GM23248 (cell line): ENCODE data around the gene RNASET2. TPM values are rescaled to one million over a fixed set of nuclear protein-coding genes. Genes with fewer than 3 reads are reported as not detected.

Experiments
- DNase-seq: peaks from one replicate; pipeline ENCODE4 v3.0.0-alpha.2; 2015
- H2AFZ ChIP-seq: fragments of 200-600 bp; sonication (generic); 2 replicates; pipeline ENCODE4 v1.6.1; 2016; ENCODE audit warnings: antibody characterized with exemption
- H3F3A ChIP-seq: fragments of 200-600 bp; sonication (generic); 2 replicates; pipeline ENCODE4 v1.6.1; 2016; ENCODE audit warnings: mild to moderate bottlenecking, antibody characterized with exemption, mixed run types; ENCODE audit not compliant: insufficient read depth
- H3K27ac ChIP-seq: fragments of 200-600 bp; sonication (generic); 2 replicates; pipeline ENCODE4 v1.5.1; 2016; ENCODE audit warnings: mild to moderate bottlenecking
- H3K27me3 ChIP-seq: fragments of 200-600 bp; sonication (generic); replicated peaks from 2 replicates; pipeline ENCODE4 v1.6.1; 2016; ENCODE audit warnings: mild to moderate bottlenecking; ENCODE audit not compliant: insufficient read depth
- H3K36me3 ChIP-seq: fragments of 200-600 bp; sonication (generic); 2 replicates; pipeline ENCODE4 v1.6.1; 2016; ENCODE audit warnings: low read depth, mild to moderate bottlenecking
- H3K4me1 ChIP-seq: fragments of 200-600 bp; sonication (generic); 2 replicates; pipeline ENCODE4 v1.6.1; 2016; ENCODE audit warnings: mild to moderate bottlenecking; ENCODE audit not compliant: insufficient read depth
- H3K4me2 ChIP-seq: fragments of 200-600 bp; sonication (generic); one replicate; pipeline ENCODE4 v1.6.1; 2016; ENCODE audit warnings: mild to moderate bottlenecking; ENCODE audit not compliant: unreplicated experiment
- H3K4me3 ChIP-seq: fragments of 200-600 bp; sonication (generic); 2 replicates; pipeline ENCODE4 v1.5.1; 2016; ENCODE audit warnings: mild to moderate bottlenecking
- H3K79me2 ChIP-seq: fragments of 200-600 bp; sonication (generic); 2 replicates; pipeline ENCODE4 v1.6.1; 2016; ENCODE audit warnings: mild to moderate bottlenecking; ENCODE audit not compliant: insufficient read depth
- H3K9ac ChIP-seq: fragments of 200-600 bp; sonication (generic); 2 replicates; pipeline ENCODE4 v1.6.1; 2016; ENCODE audit warnings: mild to moderate bottlenecking
- H3K9me2 ChIP-seq: fragments of 200-600 bp; sonication (generic); 2 replicates; pipeline ENCODE4 v1.6.1; 2016; ENCODE audit warnings: mixed run types, mild to moderate bottlenecking, moderate library complexity; ENCODE audit not compliant: insufficient read depth
- H3K9me3 ChIP-seq: fragments of 200-600 bp; sonication (generic); one replicate; pipeline ENCODE4 v1.6.1; 2017; ENCODE audit warnings: low read depth
- H4K20me1 ChIP-seq: fragments of 200-600 bp; sonication (generic); 2 replicates; pipeline ENCODE4 v1.6.0; 2016; ENCODE audit not compliant: insufficient read depth
- EZH2 ChIP-seq: fragments of 200-600 bp; sonication (generic); IDR thresholded peaks from 2 replicates; pipeline ENCODE4 v1.6.1; 2018; ENCODE audit warnings: antibody characterized with exemption, mild to moderate bottlenecking; ENCODE audit not compliant: insufficient read depth, poor library complexity, severe bottlenecking
- EZH2phosphoT487 ChIP-seq: fragments of 200-600 bp; sonication (generic); IDR thresholded peaks from 2 replicates; pipeline ENCODE4 v1.6.1; 2018; ENCODE audit warnings: antibody characterized with exemption, moderate library complexity, mild to moderate bottlenecking, low read depth; ENCODE audit not compliant: insufficient read depth
- WGBS, 2 experiments: methylation state at CpG; one replicate each; pipeline ENCODE4 v1.1.6; 2015 to 2017; ENCODE audit warnings: low lambda C conversion rate in 2 of 2, low coverage in 1 of 2; ENCODE audit errors: missing lambda C conversion rate in 2 of 2; 5-methylcytosine and 5-hydroxymethylcytosine counted together
- in situ Hi-C: fragments of 300-500 bp; cut with MboI; formaldehyde crosslinking; loops from 2 replicates; pipeline ENCODE4 v1.15.0; 2020
- polyA plus RNA-seq: library from polyadenylated mRNA; unstranded; fragments of >200 nt; fragmentation: Nextera tagmentation; extraction: Ambion mirVana; gene quantifications from 2 replicates; pipeline ENCODE4 v1.2.1, GENCODE V29; 2016
- total RNA-seq: library from RNA; depleted of rRNA; stranded (reverse); fragments of >200 nt; shearing (Covaris generic); gene quantifications from 2 replicates; pipeline ENCODE4 v1.2.3, GENCODE V29; 2014

The RNASET2 gene
- total and polyA plus RNA-seq, 2 experiments from 2014 or later = 26.8 to 34.4 TPM

- H3K79me2 ChIP-seq = no peaks in the 10 kb centered on the region
- no peak overlapping the region for H3K4me2 ChIP-seq
- in situ Hi-C loops = no loop called here
- no peak overlapping the region for H3K27ac ChIP-seq
- H3K4me1 ChIP-seq = no peaks in the 10 kb centered on the region
- no peak overlapping the region for H3K9ac ChIP-seq
- H4K20me1 ChIP-seq = no peaks in the 10 kb centered on the region; the same call in 1 of the 2 replicates
- no peaks in the 10 kb centered on the region for H3K9me2 ChIP-seq
- H3K4me3 ChIP-seq = no peak overlapping the region
- no peaks in the 10 kb centered on the region for H3K9me3 ChIP-seq
- WGBS, 2 experiments = 80% methylated on average over 10 of the region's 10 CpGs
- H3F3A ChIP-seq = no peaks in the 10 kb centered on the region
- H3K27me3 ChIP-seq = no peaks in the 10 kb centered on the region
- no peaks in the 10 kb centered on the region for H3K36me3 ChIP-seq
- no peak for TF ChIP-seq EZH2
- no peak for TF ChIP-seq EZH2phosphoT487
- DNase-seq = no peak
- no peak overlapping the region for H2AFZ ChIP-seq
These were observed 23.7 kb downstream of the RNASET2 start for GRCh38 chr6:166932616-166933015.

- Histone ChIP-seq H3K9me2 (no peaks in the 10 kb centered on the region), H3K27ac (no peak overlapping the region), H3K79me2 (no peaks in the 10 kb centered on the region), H4K20me1 (no peaks in the 10 kb centered on the region; the same call in 1 of the 2 replicates), H3K4me2 (no peak overlapping the region), H3F3A (no peaks in the 10 kb centered on the region), H3K27me3 (no peaks in the 10 kb centered on the region), H3K4me1 (no peaks in the 10 kb centered on the region), H3K4me3 (no peak overlapping the region), H3K36me3 (no peaks in the 10 kb centered on the region), H2AFZ (no peak overlapping the region), H3K9ac (no peak overlapping the region), H3K9me3 (no peaks in the 10 kb centered on the region)
- DNase-seq = no peak
- in situ Hi-C loops = no loop called here
- WGBS, 2 experiments = 67 to 73% methylated on average over 2 to 6 of the region's 6 CpGs
- TF ChIP-seq EZH2 (no peak), EZH2phosphoT487 (no peak)
These were observed 24.2 kb downstream of the RNASET2 start for GRCh38 chr6:166932116-166932515.

GRCh38 chr6:166931426-166931970 lies 24.9 kb downstream of the RNASET2 start:
- Histone ChIP-seq H3K4me3 (no peak overlapping the region), H3K27me3 (no peaks in the 10 kb centered on the region), H3K27ac (no peak overlapping the region), H3K9ac (no peak overlapping the region), H3F3A (no peaks in the 10 kb centered on the region), H3K36me3 (no peaks in the 10 kb centered on the region), H3K4me2 (no peak overlapping the region), H2AFZ (no peak overlapping the region), H3K4me1 (no peaks in the 10 kb centered on the region), H4K20me1 (no peaks in the 10 kb centered on the region; the same call in 1 of the 2 replicates), H3K79me2 (no peaks in the 10 kb centered on the region), H3K9me3 (no peaks in the 10 kb centered on the region), H3K9me2 (no peaks in the 10 kb centered on the region)
- in situ Hi-C loops = no loop called here
- TF ChIP-seq EZH2phosphoT487 = no peak
- TF ChIP-seq EZH2 = no peak
- DNase-seq = no peak
- 80 to 88% methylated on average over 14 of the region's 14 CpGs for WGBS, 2 experiments

GRCh38 chr6:166930354-166930891 lies 25.9 kb downstream of the RNASET2 start:
- no peak for DNase-seq
- Histone ChIP-seq H3K4me2 (no peak overlapping the region), H3K9ac (no peak overlapping the region), H3K27ac (no peak overlapping the region), H3F3A (no peaks in the 10 kb centered on the region), H3K27me3 (no peaks in the 10 kb centered on the region), H3K36me3 (no peaks in the 10 kb centered on the region), H2AFZ (no peak overlapping the region), H4K20me1 (no peaks in the 10 kb centered on the region; the same call in 1 of the 2 replicates), H3K4me3 (no peak overlapping the region), H3K4me1 (no peaks in the 10 kb centered on the region), H3K9me3 (no peaks in the 10 kb centered on the region), H3K9me2 (no peaks in the 10 kb centered on the region), H3K79me2 (no peaks in the 10 kb centered on the region)
- TF ChIP-seq EZH2 (no peak), EZH2phosphoT487 (no peak)
- in situ Hi-C loops = no loop called here
- 86 to 93% methylated on average over 4 of the region's 4 CpGs for WGBS, 2 experiments
